GM23338 (cell line): ENCODE results near the gene ACOXL. TPM values are rescaled to one million over a fixed set of nuclear protein-coding genes. Genes with fewer than 3 reads are reported as not detected.

Source experiments
- ATAC-seq: fragments of 200-7000 bp; cut with Tn5 transposase; 3 replicates; pipeline ENCODE4 v1.9.1; 2020
- DNase-seq: peaks from one replicate; pipeline ENCODE4 v3.0.0-alpha.2; 2015; ENCODE audit warnings: low spot score
- H2AFZ ChIP-seq: fragments of 200-600 bp; sonication (generic); 2 replicates; pipeline ENCODE4 v1.8.0; 2016; ENCODE audit warnings: antibody characterized with exemption, mild to moderate bottlenecking, moderate library complexity
- H3F3A ChIP-seq: fragments of 200-600 bp; sonication (generic); replicated peaks from 2 replicates; pipeline ENCODE4 v1.8.0; 2017; ENCODE audit warnings: antibody characterized with exemption, mixed run types, low read depth
- H3K27ac ChIP-seq: fragments of 200-600 bp; sonication (generic); 2 replicates; pipeline ENCODE4 v1.6.1; 2016; ENCODE audit warnings: low read depth
- H3K27me3 ChIP-seq: fragments of 200-600 bp; sonication (generic); 2 replicates; pipeline ENCODE4 v1.8.0; 2016; ENCODE audit warnings: mild to moderate bottlenecking, mixed run types, moderate library complexity; ENCODE audit not compliant: insufficient read depth
- H3K36me3 ChIP-seq: fragments of 200-600 bp; sonication (generic); 2 replicates; pipeline ENCODE4 v1.8.0; 2016; ENCODE audit warnings: mild to moderate bottlenecking; ENCODE audit not compliant: insufficient read depth
- H3K4me1 ChIP-seq: fragments of 200-600 bp; sonication (generic); 2 replicates; pipeline ENCODE4 v1.8.0; 2016; ENCODE audit warnings: mild to moderate bottlenecking, moderate library complexity; ENCODE audit not compliant: insufficient read depth
- H3K4me2 ChIP-seq: fragments of 200-600 bp; sonication (generic); 2 replicates; pipeline ENCODE4 v1.7.1; 2017; ENCODE audit warnings: mixed run types
- H3K4me3 ChIP-seq: fragments of 200-600 bp; sonication (generic); 2 replicates; pipeline ENCODE4 v1.6.1; 2016; ENCODE audit warnings: mixed run types
- H3K79me2 ChIP-seq: fragments of 200-600 bp; sonication (generic); replicated peaks from 2 replicates; pipeline ENCODE4 v1.8.0; 2017; ENCODE audit warnings: mild to moderate bottlenecking; ENCODE audit not compliant: insufficient read depth
- H3K9me2 ChIP-seq: fragments of 200-600 bp; sonication (generic); 2 replicates; pipeline ENCODE4 v1.8.0; 2017; ENCODE audit not compliant: insufficient read depth
- H4K20me1 ChIP-seq: fragments of 200-600 bp; sonication (generic); replicated peaks from 2 replicates; pipeline ENCODE4 v1.8.0; 2017; ENCODE audit warnings: mild to moderate bottlenecking; ENCODE audit not compliant: insufficient read depth
- H3K27ac Mint-ChIP-seq: 2 replicates; pipeline ENCODE4 v1.8.0; 2020; ENCODE audit warnings: inconsistent platforms, mild to moderate bottlenecking, moderate library complexity, mixed read lengths
- H3K27me3 Mint-ChIP-seq: 3 replicates; pipeline ENCODE4 v1.8.0; 2022; ENCODE audit warnings: low read depth, mild to moderate bottlenecking, moderate library complexity, mixed read lengths, inconsistent platforms; ENCODE audit not compliant: insufficient read depth, poor library complexity
- H3K36me3 Mint-ChIP-seq: 3 replicates; pipeline ENCODE4 v1.8.0; 2021; ENCODE audit warnings: low read depth, mild to moderate bottlenecking, inconsistent platforms, moderate library complexity, mixed read lengths
- H3K4me1 Mint-ChIP-seq: 3 replicates; pipeline ENCODE4 v1.8.0; 2020; ENCODE audit warnings: mild to moderate bottlenecking, inconsistent platforms, mixed read lengths
- H3K4me3 Mint-ChIP-seq: 3 replicates; pipeline ENCODE4 v1.8.0; 2021; ENCODE audit warnings: moderate library complexity, mild to moderate bottlenecking, inconsistent platforms, mixed read lengths
- H3K9me3 Mint-ChIP-seq: 3 replicates; pipeline ENCODE4 v1.8.0; 2020; ENCODE audit warnings: moderate library complexity, mild to moderate bottlenecking, inconsistent platforms, mixed read lengths
- CREB1 ChIP-seq: fragments of 250-450 bp; sonication (Bioruptor Pico); IDR thresholded peaks from 2 replicates; pipeline ENCODE4 v1.5.0; 2020; ENCODE audit warnings: low read depth, mild to moderate bottlenecking, moderate library complexity
- CTCF ChIP-seq, 2 experiments: fragments of 200-600 bp in 1 of 2; sonication (generic) in 1 of 2; conservative IDR thresholded peaks; 2 replicates each; pipeline versions ENCODE4 v1.5.1 to v1.6.1; 2016 to 2017; ENCODE audit warnings: antibody characterized with exemption in 2 of 2, low read depth in 2 of 2, mild to moderate bottlenecking in 2 of 2, moderate library complexity in 1 of 2
- ETS1 ChIP-seq: IDR thresholded peaks from 2 replicates; pipeline ENCODE4 v1.6.1; 2016; ENCODE audit warnings: antibody characterized with exemption
- EZH2 ChIP-seq: fragments of 200-600 bp; sonication (generic); IDR thresholded peaks from one replicate; pipeline ENCODE4 v1.8.0; 2017; ENCODE audit warnings: antibody characterized with exemption, mild to moderate bottlenecking, low read depth; ENCODE audit not compliant: unreplicated experiment
- EZH2phosphoT487 ChIP-seq: fragments of 200-600 bp; sonication (generic); IDR thresholded peaks from one replicate; pipeline ENCODE4 v1.8.1; 2018; ENCODE audit warnings: antibody characterized with exemption; ENCODE audit not compliant: unreplicated experiment
- JUNB ChIP-seq: IDR thresholded peaks from one replicate; pipeline ENCODE4 v1.6.1; 2016; ENCODE audit warnings: antibody characterized with exemption; ENCODE audit not compliant: unreplicated experiment
- NANOG ChIP-seq: IDR thresholded peaks from 2 replicates; pipeline ENCODE4 v1.6.1; 2016; ENCODE audit warnings: antibody characterized with exemption, borderline replicate concordance
- POLR2AphosphoS5 ChIP-seq: IDR thresholded peaks from 2 replicates; pipeline ENCODE4 v1.6.1; 2016; ENCODE audit warnings: antibody characterized with exemption, low read depth
- STAT1 ChIP-seq: IDR thresholded peaks from one replicate; pipeline ENCODE4 v1.6.1; 2016; ENCODE audit warnings: antibody characterized with exemption; ENCODE audit not compliant: unreplicated experiment
- ZNF114 ChIP-seq: fragments of 250-450 bp; sonication (Bioruptor Pico); IDR thresholded peaks from 2 replicates; pipeline ENCODE4 v1.5.0; 2020; ENCODE audit warnings: mild to moderate bottlenecking, moderate library complexity
- ZNF331 ChIP-seq: fragments of 250-450 bp; sonication (Bioruptor Pico); IDR thresholded peaks from 2 replicates; pipeline ENCODE4 v1.5.0; 2020; ENCODE audit warnings: low read depth, mild to moderate bottlenecking, moderate library complexity
- polyA plus RNA-seq: library from polyadenylated mRNA; unstranded; fragments of >200 nt; fragmentation: Nextera tagmentation; extraction: Ambion mirVana; gene quantifications from 2 replicates; pipeline ENCODE4 v1.2.1, GENCODE V29; 2016
- total RNA-seq: library from RNA; depleted of rRNA; stranded (reverse); fragments of >200 nt; shearing (Covaris generic); gene quantifications from 2 replicates; pipeline ENCODE4 v1.2.3, GENCODE V29; 2014
- TF ChIP-seq, protein P1 (sequence below): IDR thresholded peaks from one replicate; pipeline ENCODE4 v1.6.1; 2018; ENCODE audit warnings: antibody characterized with exemption; ENCODE audit not compliant: unreplicated experiment
- TF ChIP-seq, protein P2 (sequence below): fragments of 250-450 bp; sonication (Bioruptor Pico); IDR thresholded peaks from 2 replicates; pipeline ENCODE4 v1.5.0; 2020; ENCODE audit warnings: mild to moderate bottlenecking, moderate library complexity

ACOXL gene
- total and polyA plus RNA-seq, 2 experiments from 2014 or later: 9.0 to 14.7 TPM

- no peak for ATAC-seq
- Histone ChIP-seq H3K4me3 (no peak overlapping the region), H3K79me2 (no peaks in the 10 kb centered on the region)
These were observed 13.4 kb upstream of the ACOXL start for GRCh38 chr2:110718990-110719389.

More at GRCh38 chr2:110718990-110719389, 13.4 kb upstream of the ACOXL start:
- Histone ChIP-seq H3F3A (no peaks in the 10 kb centered on the region), H3K27me3 (no peaks in the 10 kb centered on the region), H4K20me1 (no peaks in the 10 kb centered on the region), H3K4me2 (no peak overlapping the region), H3K36me3 (no peaks in the 10 kb centered on the region), H2AFZ (no peak overlapping the region), H3K27ac (no peak overlapping the region), H3K4me1 (no peaks in the 10 kb centered on the region), H3K9me2 (no peaks in the 10 kb centered on the region)
- no peak for TF ChIP-seq EZH2phosphoT487
- TF ChIP-seq, protein P1, sequence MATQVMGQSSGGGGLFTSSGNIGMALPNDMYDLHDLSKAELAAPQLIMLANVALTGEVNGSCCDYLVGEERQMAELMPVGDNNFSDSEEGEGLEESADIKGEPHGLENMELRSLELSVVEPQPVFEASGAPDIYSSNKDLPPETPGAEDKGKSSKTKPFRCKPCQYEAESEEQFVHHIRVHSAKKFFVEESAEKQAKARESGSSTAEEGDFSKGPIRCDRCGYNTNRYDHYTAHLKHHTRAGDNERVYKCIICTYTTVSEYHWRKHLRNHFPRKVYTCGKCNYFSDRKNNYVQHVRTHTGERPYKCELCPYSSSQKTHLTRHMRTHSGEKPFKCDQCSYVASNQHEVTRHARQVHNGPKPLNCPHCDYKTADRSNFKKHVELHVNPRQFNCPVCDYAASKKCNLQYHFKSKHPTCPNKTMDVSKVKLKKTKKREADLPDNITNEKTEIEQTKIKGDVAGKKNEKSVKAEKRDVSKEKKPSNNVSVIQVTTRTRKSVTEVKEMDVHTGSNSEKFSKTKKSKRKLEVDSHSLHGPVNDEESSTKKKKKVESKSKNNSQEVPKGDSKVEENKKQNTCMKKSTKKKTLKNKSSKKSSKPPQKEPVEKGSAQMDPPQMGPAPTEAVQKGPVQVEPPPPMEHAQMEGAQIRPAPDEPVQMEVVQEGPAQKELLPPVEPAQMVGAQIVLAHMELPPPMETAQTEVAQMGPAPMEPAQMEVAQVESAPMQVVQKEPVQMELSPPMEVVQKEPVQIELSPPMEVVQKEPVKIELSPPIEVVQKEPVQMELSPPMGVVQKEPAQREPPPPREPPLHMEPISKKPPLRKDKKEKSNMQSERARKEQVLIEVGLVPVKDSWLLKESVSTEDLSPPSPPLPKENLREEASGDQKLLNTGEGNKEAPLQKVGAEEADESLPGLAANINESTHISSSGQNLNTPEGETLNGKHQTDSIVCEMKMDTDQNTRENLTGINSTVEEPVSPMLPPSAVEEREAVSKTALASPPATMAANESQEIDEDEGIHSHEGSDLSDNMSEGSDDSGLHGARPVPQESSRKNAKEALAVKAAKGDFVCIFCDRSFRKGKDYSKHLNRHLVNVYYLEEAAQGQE: no peak
- TF ChIP-seq STAT1: no peak
- TF ChIP-seq ZNF331 (CRISPR knock-in tag): no peak
- no peak for TF ChIP-seq CREB1 (CRISPR knock-in tag)
- TF ChIP-seq JUNB: no peak
- TF ChIP-seq CTCF (conservative IDR thresholded peaks at IDR 0.05; ENCODE audit: low read depth in 2 of 2): no peak
- no peak for TF ChIP-seq EZH2
- no peak for TF ChIP-seq NANOG
- TF ChIP-seq POLR2AphosphoS5: no peak
- TF ChIP-seq ETS1: no peak
- no peak for TF ChIP-seq ZNF114 (CRISPR knock-in tag)
- TF ChIP-seq, protein P2, sequence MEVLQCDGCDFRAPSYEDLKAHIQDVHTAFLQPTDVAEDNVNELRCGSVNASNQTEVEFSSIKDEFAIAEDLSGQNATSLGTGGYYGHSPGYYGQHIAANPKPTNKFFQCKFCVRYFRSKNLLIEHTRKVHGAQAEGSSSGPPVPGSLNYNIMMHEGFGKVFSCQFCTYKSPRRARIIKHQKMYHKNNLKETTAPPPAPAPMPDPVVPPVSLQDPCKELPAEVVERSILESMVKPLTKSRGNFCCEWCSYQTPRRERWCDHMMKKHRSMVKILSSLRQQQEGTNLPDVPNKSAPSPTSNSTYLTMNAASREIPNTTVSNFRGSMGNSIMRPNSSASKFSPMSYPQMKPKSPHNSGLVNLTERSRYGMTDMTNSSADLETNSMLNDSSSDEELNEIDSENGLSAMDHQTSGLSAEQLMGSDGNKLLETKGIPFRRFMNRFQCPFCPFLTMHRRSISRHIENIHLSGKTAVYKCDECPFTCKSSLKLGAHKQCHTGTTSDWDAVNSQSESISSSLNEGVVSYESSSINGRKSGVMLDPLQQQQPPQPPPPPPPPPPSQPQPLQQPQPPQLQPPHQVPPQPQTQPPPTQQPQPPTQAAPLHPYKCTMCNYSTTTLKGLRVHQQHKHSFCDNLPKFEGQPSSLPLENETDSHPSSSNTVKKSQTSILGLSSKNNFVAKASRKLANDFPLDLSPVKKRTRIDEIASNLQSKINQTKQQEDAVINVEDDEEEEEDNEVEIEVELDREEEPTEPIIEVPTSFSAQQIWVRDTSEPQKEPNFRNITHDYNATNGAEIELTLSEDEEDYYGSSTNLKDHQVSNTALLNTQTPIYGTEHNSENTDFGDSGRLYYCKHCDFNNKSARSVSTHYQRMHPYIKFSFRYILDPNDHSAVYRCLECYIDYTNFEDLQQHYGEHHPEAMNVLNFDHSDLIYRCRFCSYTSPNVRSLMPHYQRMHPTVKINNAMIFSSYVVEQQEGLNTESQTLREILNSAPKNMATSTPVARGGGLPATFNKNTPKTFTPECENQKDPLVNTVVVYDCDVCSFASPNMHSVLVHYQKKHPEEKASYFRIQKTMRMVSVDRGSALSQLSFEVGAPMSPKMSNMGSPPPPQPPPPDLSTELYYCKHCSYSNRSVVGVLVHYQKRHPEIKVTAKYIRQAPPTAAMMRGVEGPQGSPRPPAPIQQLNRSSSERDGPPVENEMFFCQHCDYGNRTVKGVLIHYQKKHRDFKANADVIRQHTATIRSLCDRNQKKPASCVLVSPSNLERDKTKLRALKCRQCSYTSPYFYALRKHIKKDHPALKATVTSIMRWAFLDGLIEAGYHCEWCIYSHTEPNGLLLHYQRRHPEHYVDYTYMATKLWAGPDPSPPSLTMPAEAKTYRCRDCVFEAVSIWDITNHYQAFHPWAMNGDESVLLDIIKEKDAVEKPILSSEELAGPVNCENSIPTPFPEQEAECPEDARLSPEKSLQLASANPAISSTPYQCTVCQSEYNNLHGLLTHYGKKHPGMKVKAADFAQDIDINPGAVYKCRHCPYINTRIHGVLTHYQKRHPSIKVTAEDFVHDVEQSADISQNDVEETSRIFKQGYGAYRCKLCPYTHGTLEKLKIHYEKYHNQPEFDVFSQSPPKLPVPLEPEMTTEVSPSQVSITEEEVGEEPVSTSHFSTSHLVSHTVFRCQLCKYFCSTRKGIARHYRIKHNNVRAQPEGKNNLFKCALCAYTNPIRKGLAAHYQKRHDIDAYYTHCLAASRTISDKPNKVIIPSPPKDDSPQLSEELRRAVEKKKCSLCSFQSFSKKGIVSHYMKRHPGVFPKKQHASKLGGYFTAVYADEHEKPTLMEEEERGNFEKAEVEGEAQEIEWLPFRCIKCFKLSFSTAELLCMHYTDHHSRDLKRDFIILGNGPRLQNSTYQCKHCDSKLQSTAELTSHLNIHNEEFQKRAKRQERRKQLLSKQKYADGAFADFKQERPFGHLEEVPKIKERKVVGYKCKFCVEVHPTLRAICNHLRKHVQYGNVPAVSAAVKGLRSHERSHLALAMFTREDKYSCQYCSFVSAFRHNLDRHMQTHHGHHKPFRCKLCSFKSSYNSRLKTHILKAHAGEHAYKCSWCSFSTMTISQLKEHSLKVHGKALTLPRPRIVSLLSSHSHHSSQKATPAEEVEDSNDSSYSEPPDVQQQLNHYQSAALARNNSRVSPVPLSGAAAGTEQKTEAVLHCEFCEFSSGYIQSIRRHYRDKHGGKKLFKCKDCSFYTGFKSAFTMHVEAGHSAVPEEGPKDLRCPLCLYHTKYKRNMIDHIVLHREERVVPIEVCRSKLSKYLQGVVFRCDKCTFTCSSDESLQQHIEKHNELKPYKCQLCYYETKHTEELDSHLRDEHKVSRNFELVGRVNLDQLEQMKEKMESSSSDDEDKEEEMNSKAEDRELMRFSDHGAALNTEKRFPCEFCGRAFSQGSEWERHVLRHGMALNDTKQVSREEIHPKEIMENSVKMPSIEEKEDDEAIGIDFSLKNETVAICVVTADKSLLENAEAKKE (CRISPR knock-in tag): no peak
- no peak for DNase-seq
- Mint-ChIP-seq H3K36me3 (no peaks in the 10 kb centered on the region), H3K27me3 (peaks cover 6% of the 10 kb centered on the region), H3K4me3 (no peak overlapping the region), H3K4me1 (peaks cover 3% of the 10 kb centered on the region; the same call in 2 of the 3 replicates), H3K27ac (no peak overlapping the region), H3K9me3 (no peaks in the 10 kb centered on the region)
